GM10248 (cell line): ENCODE measurements around the gene CDHR3.

Experiments used
- CTCF ChIA-PET: fragments of 300-600 bp; sonication (Branson Sonifier 250); formaldehyde crosslinking; extraction: SDS; loops from one replicate; lab custom pipeline; 2021; ENCODE audit warnings: antibody characterized with exemption; lab: Yijun Ruan, JAX
- POLR2A ChIA-PET: fragments of 350-650 bp; sonication (Branson Sonifier 250); formaldehyde crosslinking; extraction: SDS; loops from one replicate; lab custom pipeline; 2020; ENCODE audit warnings: antibody characterized with exemption; lab: Yijun Ruan, JAX
- DNase-seq: peaks from one replicate; pipeline ENCODE4 v3.0.0; 2012; ENCODE audit errors: extremely low spot score
- CTCF ChIP-seq: IDR thresholded peaks from 2 replicates; pipeline ENCODE4 v1.5.1; 2012; ENCODE audit warnings: mild to moderate bottlenecking, low read depth; ENCODE audit errors: extremely low read depth, missing control alignments, control extremely low read depth

CDHR3 gene

GRCh38 chr7:106080300-106080987, 117.4 kb downstream of the CDHR3 start:
- ChIA-PET POLR2A (no interaction called here), CTCF (interaction anchor here (0.8 to 1.7 kb wide), 6 partner anchors 12 to 85 kb away, joined by 3 to 6 read pairs (median 3); no protein-coding TSS in a partner anchor)

GRCh38 chr7:106082087-106082854, 119.2 kb downstream of the CDHR3 start:
- TF ChIP-seq CTCF: no peak
- CTCF ChIA-PET: interaction anchor here (0.8 to 2.6 kb wide), 8 partner anchors 11 to 72 kb away, joined by 3 to 12 read pairs (median 4); partner anchors contain the start of gene SYPL1

More at GRCh38 chr7:106080300-106080987, 117.4 kb downstream of the CDHR3 start:
- DNase-seq: no peak
- no peak for TF ChIP-seq CTCF

More at GRCh38 chr7:106082087-106082854, 119.2 kb downstream of the CDHR3 start:
- no peak for DNase-seq
- POLR2A ChIA-PET: no interaction called here
